ENCODE measurements around the gene DNAJC9. TPM values are rescaled to one million over a fixed set of nuclear protein-coding genes. Genes with fewer than 3 reads are reported as not detected.

Gene DNAJC9
- total RNA-seq (2021): 44.8 and 45.6 TPM in 2 replicates
- percentile 97 among the genes with signal in this experiment for Bru-seq, nascent RNA
- percentile 97 among the genes with signal in this experiment for BruChase-seq, experiment 1, labeled RNA remaining after a 2-hour chase
- BruChase-seq, experiment 2, labeled RNA remaining after a 6-hour chase: percentile 99 among the genes with signal in this experiment
- long read RNA-seq, transcript DNAJC9-201 (5 exons, 3,032 nt): major isoform, 139 of 186 reads
- long read RNA-seq, partial matches to known transcripts: 20 of 186 reads
- long read RNA-seq, other reads (novel, unspliced or antisense): 27 of 186 reads

GRCh38 chr10:73246646-73247508 lies at the start of gene DNAJC9:
Gene DNAJC9, minus strand, starts transcription at chr10:73247255. Its CDS starts 66 bp downstream, at chr10:73247189.
- Histone ChIP-seq H3K4me1 (replicated peaks; ENCODE audit: insufficient read depth) (peaks cover 51% of the 10 kb centered on the region), H2AFZ (peak within 1 kb of the TSS; percentile 80)

GRCh38 chr10:73293461-73293860 lies 46.4 kb upstream of the DNAJC9 start:
- no peaks in the 10 kb centered on the region for H3F3A ChIP-seq (ENCODE audit: insufficient read depth, low read depth)
- CTCF ChIA-PET: no interaction called here
- BruUV-seq (replicated peaks): no TSS peak
- no peaks in the 10 kb centered on the region for H4K20me1 ChIP-seq (ENCODE audit: insufficient read depth)
- no peak overlapping the region for H2AFZ ChIP-seq
- no peak for DNase-seq
- POLR2A ChIA-PET (ENCODE audit: unreplicated experiment): interaction anchor here (0.5 to 0.6 kb wide), 2 partner anchors 30 to 65 kb away, joined by 4 read pairs; partner anchors contain the start of gene CFAP70
- H3K9me2 ChIP-seq (ENCODE audit: insufficient read depth): no peaks in the 10 kb centered on the region
- TF ChIP-seq EZH2 (IDR thresholded peaks at IDR 0.05; ENCODE audit: low read depth) (no peak), CTCF (conservative IDR thresholded peaks at IDR 0.05) (no peak)
- no peaks in the 10 kb centered on the region for H3K4me1 ChIP-seq (replicated peaks; ENCODE audit: insufficient read depth)
- no peaks in the 10 kb centered on the region for H3K79me2 ChIP-seq (ENCODE audit: low read depth)
- H3K4me3 ChIP-seq: no peak overlapping the region
- no peak overlapping the region for H3K4me2 ChIP-seq
- intact Hi-C loops (cut with micrococcal nuclease; ENCODE audit: unreplicated experiment): no loop called here
- H3K9me3 ChIP-seq (ENCODE audit: insufficient read depth, low read depth): peaks cover 4% of the 10 kb centered on the region; the same call in 1 of the 2 replicates
- H3K27ac ChIP-seq: no peak overlapping the region
- no peaks in the 10 kb centered on the region for H3K36me3 ChIP-seq (ENCODE audit: low read depth)
- no peaks in the 10 kb centered on the region for H3K27me3 ChIP-seq (ENCODE audit: insufficient read depth, low read depth)

More at GRCh38 chr10:73246646-73247508, at the start of gene DNAJC9:
- DNase-seq: peak; percentile 86 to 99
- Histone ChIP-seq H3K4me2 (peak within 1 kb of the TSS; percentile 91), H3K9me2 (ENCODE audit: insufficient read depth) (no peaks in the 10 kb centered on the region), H3K4me3 (peak within 1 kb of the TSS; percentile 95), H3K27me3 (ENCODE audit: insufficient read depth, low read depth) (no peaks in the 10 kb centered on the region), H3K79me2 (ENCODE audit: low read depth) (peaks cover 72% of the 10 kb centered on the region), H3F3A (ENCODE audit: insufficient read depth, low read depth) (peaks cover 61% of the 10 kb centered on the region), H3K9me3 (ENCODE audit: insufficient read depth, low read depth) (no peaks in the 10 kb centered on the region), H4K20me1 (ENCODE audit: insufficient read depth) (no peaks in the 10 kb centered on the region), H3K36me3 (ENCODE audit: low read depth) (peaks cover 51% of the 10 kb centered on the region), H3K27ac (peak within 1 kb of the TSS; percentile 87)
- POLR2A ChIA-PET (ENCODE audit: unreplicated experiment): interaction anchor here (0.5 to 1.5 kb wide), 21 partner anchors 10 to 1772 kb away, joined by 3 to 15 read pairs (median 4); partner anchors contain the start of genes CFAP70, MICU1 and PPP3CB
- intact Hi-C loops (cut with micrococcal nuclease; ENCODE audit: unreplicated experiment): loop anchor here (2.0 kb wide), 2 partner anchors 112 to 166 kb away; partner anchors contain the start of gene CFAP70
- TSS peak; percentile 20 for BruUV-seq (replicated peaks)
- TF ChIP-seq EZH2 (IDR thresholded peaks at IDR 0.05; ENCODE audit: low read depth) (no peak), CTCF (conservative IDR thresholded peaks at IDR 0.05) (no peak)
- CTCF ChIA-PET: interaction anchor here (0.5 to 0.6 kb wide), 2 partner anchors 79 to 210 kb away, joined by 3 read pairs; partner anchors contain the start of genes ECD and FAM149B1

- intact Hi-C loops (cut with micrococcal nuclease; ENCODE audit: unreplicated experiment): no loop called here
- Histone ChIP-seq H3K4me3 (no peak overlapping the region), H3K4me1 (replicated peaks; ENCODE audit: insufficient read depth) (no peaks in the 10 kb centered on the region), H3K9me3 (ENCODE audit: insufficient read depth, low read depth) (no peaks in the 10 kb centered on the region), H3K9me2 (ENCODE audit: insufficient read depth) (no peaks in the 10 kb centered on the region), H3F3A (ENCODE audit: insufficient read depth, low read depth) (no peaks in the 10 kb centered on the region), H3K27me3 (ENCODE audit: insufficient read depth, low read depth) (no peaks in the 10 kb centered on the region), H3K27ac (no peak overlapping the region), H3K79me2 (ENCODE audit: low read depth) (no peaks in the 10 kb centered on the region), H2AFZ (no peak overlapping the region), H4K20me1 (ENCODE audit: insufficient read depth) (no peaks in the 10 kb centered on the region), H3K4me2 (no peak overlapping the region), H3K36me3 (ENCODE audit: low read depth) (no peaks in the 10 kb centered on the region)
- POLR2A ChIA-PET (ENCODE audit: unreplicated experiment): no interaction called here
- TF ChIP-seq EZH2 (IDR thresholded peaks at IDR 0.05; ENCODE audit: low read depth) (no peak), CTCF (conservative IDR thresholded peaks at IDR 0.05) (no peak)
- no peak for DNase-seq
- no TSS peak for BruUV-seq (replicated peaks)
- CTCF ChIA-PET: no interaction called here
These were observed 42.9 kb upstream of the DNAJC9 start for GRCh38 chr10:73289958-73290357.

All from PC-9 (cell line).